Measurements from ENCODE around the gene PSMD1.

- TF ChIP-seq, protein P1, sequence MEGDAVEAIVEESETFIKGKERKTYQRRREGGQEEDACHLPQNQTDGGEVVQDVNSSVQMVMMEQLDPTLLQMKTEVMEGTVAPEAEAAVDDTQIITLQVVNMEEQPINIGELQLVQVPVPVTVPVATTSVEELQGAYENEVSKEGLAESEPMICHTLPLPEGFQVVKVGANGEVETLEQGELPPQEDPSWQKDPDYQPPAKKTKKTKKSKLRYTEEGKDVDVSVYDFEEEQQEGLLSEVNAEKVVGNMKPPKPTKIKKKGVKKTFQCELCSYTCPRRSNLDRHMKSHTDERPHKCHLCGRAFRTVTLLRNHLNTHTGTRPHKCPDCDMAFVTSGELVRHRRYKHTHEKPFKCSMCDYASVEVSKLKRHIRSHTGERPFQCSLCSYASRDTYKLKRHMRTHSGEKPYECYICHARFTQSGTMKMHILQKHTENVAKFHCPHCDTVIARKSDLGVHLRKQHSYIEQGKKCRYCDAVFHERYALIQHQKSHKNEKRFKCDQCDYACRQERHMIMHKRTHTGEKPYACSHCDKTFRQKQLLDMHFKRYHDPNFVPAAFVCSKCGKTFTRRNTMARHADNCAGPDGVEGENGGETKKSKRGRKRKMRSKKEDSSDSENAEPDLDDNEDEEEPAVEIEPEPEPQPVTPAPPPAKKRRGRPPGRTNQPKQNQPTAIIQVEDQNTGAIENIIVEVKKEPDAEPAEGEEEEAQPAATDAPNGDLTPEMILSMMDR (optimal IDR thresholded peaks at IDR 0.05 in 1 of 3, IDR thresholded peaks at IDR 0.05 in 1 of 3, conservative IDR thresholded peaks at IDR 0.05 in 1 of 3; ENCODE audit: extremely low read depth in 1 of 3, insufficient read depth in 2 of 3, low read length in 3 of 3): no peak
- no peak for TF ChIP-seq EZH2 (IDR thresholded peaks at IDR 0.05; ENCODE audit: low read length)
These were observed 8.4 kb upstream of the PSMD1 start for GRCh38 chr2:231047923-231048915.
